GM21526 (cell line): ENCODE results near the gene DHPS.
"Not testable (repeated sequence)": the region's sequence is repeated elsewhere in the genome, so short reads cannot be mapped to it uniquely, and the experiment has no call there.

Source experiments
- ATAC-seq: cut with Tn5 transposase; IDR thresholded peaks from one replicate; pipeline ENCODE4 v1.9.1; 2021; ENCODE audit warnings: moderate library complexity; ENCODE audit not compliant: unreplicated experiment, low FRiP score

The DHPS gene

GRCh38 chr19:12648088-12648487 is 33.6 kb downstream of the DHPS start:
- no peak for ATAC-seq

GRCh38 chr19:12647490-12648071 is 34.1 kb downstream of the DHPS start:
- no peak for ATAC-seq

GRCh38 chr19:12647047-12647446 is 34.6 kb downstream of the DHPS start:
- no peak for ATAC-seq

DNA sequence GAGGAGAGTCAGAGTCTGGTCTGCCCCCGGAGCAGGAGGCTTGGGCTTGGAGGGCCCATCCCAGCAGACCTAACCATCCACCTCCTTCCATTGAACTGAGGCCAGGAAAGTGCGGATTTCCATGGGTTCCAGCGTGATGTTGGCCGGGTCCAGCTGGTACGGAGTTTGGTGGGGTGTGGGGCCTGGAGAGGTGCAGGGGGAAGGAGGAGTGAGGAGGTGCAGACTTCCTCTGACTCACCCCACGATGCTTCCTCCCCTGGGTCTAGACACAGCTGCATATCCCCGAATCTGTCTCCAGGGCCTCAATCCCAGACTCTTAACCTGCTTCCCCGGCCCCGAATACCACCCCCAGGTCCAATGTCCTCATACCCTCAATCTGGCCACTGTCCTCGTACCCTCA is 35.1 kb downstream of the DHPS start:
- ATAC-seq: no peak

DNA sequence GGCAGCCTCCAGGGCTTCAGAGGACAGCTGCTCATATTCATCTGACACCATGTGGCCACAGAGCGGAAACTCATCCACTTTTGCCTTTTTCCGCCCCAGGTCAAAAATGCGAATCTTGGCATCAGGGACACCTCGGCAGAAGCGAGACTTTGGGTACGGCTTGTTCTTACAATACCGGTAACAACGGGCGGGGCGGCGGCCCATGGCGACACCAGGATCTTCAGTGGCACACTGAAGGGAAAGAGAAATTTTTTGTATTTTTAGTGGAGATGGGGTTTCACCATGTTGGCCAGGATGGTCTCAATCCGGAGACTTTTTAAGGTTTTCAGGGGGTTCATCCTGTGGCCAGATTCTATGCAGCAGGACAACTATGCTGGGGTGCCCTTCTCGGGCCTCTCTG is 38.0 kb downstream of the DHPS start:
- not testable (repeated sequence) for ATAC-seq

GRCh38 chr19:12642506-12642905 is 39.2 kb downstream of the DHPS start:
- ATAC-seq: no peak

DNA sequence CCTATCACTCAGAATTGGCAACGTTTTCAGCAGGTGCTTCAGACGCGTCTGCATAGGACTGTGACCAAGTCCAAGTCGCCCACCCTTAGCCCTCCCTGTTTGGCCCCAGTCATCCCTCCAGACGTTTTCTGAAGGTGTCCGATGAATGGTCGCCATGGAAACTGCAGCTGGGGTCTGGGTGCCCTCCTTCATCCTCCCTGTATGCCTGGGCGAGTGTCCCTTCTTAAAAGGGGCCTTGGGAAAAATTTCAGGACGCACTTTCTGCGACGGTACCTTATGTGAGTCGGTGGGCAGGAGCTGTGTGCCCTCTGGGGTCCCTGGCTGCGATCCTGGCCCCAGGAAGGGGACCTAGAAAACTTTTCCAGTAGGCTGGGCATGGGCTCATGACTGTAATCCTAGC is 40.2 kb downstream of the DHPS start:
- ATAC-seq: no peak

- no peak for ATAC-seq
These were observed 41.6 kb downstream of the DHPS start for GRCh38 chr19:12639901-12640613.

GRCh38 chr19:12638611-12639182 is 43.0 kb downstream of the DHPS start:
- ATAC-seq: no peak

DNA sequence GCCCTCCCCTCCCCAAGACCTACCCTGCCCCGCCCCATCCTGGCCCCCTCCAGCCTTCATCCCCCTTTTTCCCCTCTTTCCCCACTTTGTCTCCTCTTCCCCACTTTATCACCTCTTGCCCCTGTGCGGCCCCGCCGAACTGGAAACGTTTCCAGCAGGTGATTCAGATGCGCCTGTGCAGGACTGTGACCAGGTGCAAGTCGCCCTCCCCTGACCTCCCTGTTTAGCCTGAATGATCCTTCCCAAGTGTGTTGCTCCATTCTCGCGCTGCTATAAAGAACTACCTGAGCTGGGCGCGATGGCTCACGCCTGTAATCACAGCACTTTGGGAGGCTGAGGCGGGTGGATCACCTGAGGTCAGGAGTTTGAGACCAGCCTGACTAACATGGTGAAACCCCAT is 45.0 kb downstream of the DHPS start:
- ATAC-seq: no peak

GRCh38 chr19:12629215-12629614 is 52.5 kb downstream of the DHPS start:
- no peak for ATAC-seq

DNA sequence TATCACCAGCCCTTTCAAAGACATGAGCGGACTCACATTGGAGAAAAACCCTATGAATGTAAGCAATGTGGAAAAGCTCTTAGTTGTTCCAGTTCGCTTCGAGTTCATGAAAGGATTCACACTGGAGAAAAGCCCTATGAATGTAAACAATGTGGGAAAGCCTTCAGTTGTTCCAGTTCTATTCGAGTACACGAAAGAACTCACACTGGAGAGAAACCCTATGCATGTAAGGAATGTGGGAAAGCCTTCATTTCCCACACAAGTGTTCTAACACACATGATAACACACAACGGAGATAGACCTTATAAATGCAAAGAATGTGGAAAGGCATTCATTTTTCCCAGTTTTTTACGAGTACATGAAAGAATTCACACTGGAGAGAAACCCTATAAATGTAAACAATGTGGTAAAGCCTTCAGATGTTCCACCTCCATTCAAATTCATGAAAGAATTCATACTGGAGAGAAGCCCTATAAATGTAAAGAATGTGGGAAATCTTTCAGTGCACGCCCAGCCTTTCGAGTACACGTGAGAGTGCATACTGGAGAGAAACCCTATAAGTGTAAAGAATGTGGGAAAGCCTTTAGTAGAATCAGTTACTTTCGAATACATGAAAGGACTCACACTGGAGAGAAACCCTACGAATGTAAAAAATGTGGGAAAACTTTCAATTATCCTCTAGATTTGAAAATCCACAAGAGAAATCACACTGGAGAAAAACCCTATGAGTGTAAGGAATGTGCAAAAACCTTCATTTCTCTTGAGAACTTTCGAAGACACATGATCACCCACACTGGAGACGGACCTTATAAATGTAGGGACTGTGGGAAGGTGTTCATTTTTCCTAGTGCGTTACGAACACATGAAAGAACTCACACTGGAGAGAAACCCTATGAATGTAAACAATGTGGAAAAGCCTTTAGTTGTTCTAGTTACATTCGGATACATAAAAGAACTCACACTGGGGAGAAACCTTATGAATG is 53.3 kb downstream of the DHPS start:
- ATAC-seq: no peak

GRCh38 chr19:12626958-12627357 is 54.7 kb downstream of the DHPS start:
- ATAC-seq: no peak
